Progenitor cell of endocrine pancreas (in vitro differentiated cells): ENCODE data around the gene GPRC5B. TPM values are rescaled to one million over a fixed set of nuclear protein-coding genes. Genes with fewer than 3 reads are reported as not detected.

Source experiments
- DNase-seq: peaks from one replicate; pipeline ENCODE4 v3.0.0; 2021; ENCODE audit warnings: low spot score; ENCODE audit not compliant: unreplicated experiment
- H3K27ac Mint-ChIP-seq: 2 replicates; pipeline ENCODE4 v1.8.0; 2021; ENCODE audit warnings: mild to moderate bottlenecking, moderate library complexity, mixed read lengths
- H3K27me3 Mint-ChIP-seq: 2 replicates; pipeline ENCODE4 v1.8.0; 2021; ENCODE audit warnings: mixed read lengths
- H3K36me3 Mint-ChIP-seq: 2 replicates; pipeline ENCODE4 v1.8.0; 2022; ENCODE audit warnings: mixed read lengths; ENCODE audit not compliant: insufficient read depth
- H3K4me1 Mint-ChIP-seq: 2 replicates; pipeline ENCODE4 v1.8.0; 2021; ENCODE audit warnings: low read depth, mixed read lengths
- H3K4me3 Mint-ChIP-seq: 2 replicates; pipeline ENCODE4 v1.8.0; 2021; ENCODE audit warnings: low read depth, mild to moderate bottlenecking, moderate library complexity, mixed read lengths
- H3K9me3 Mint-ChIP-seq: 2 replicates; pipeline ENCODE4 v1.8.0; 2021; ENCODE audit warnings: low read depth, mixed read lengths
- total RNA-seq: library from RNA; stranded (reverse); gene quantifications from 2 replicates; pipeline ENCODE4 v1.2.1, GENCODE V29; 2021
- TF ChIP-seq, protein P1 (sequence below): fragments of 200-600 bp; sonication (generic); IDR thresholded peaks from one replicate; pipeline ENCODE4 v1.5.0; 2021; ENCODE audit warnings: antibody characterized with exemption, mild to moderate bottlenecking; ENCODE audit not compliant: unreplicated experiment

The GPRC5B gene
- total RNA-seq, 1 donor from 2014 or later = 44.3 TPM

- Mint-ChIP-seq H3K4me1 (peaks cover 2% of the 10 kb centered on the region), H3K27me3 (peaks cover 4% of the 10 kb centered on the region), H3K4me3 (no peak overlapping the region), H3K27ac (no peak overlapping the region), H3K9me3 (no peaks in the 10 kb centered on the region), H3K36me3 (no peaks in the 10 kb centered on the region)
- TF ChIP-seq, protein P1, sequence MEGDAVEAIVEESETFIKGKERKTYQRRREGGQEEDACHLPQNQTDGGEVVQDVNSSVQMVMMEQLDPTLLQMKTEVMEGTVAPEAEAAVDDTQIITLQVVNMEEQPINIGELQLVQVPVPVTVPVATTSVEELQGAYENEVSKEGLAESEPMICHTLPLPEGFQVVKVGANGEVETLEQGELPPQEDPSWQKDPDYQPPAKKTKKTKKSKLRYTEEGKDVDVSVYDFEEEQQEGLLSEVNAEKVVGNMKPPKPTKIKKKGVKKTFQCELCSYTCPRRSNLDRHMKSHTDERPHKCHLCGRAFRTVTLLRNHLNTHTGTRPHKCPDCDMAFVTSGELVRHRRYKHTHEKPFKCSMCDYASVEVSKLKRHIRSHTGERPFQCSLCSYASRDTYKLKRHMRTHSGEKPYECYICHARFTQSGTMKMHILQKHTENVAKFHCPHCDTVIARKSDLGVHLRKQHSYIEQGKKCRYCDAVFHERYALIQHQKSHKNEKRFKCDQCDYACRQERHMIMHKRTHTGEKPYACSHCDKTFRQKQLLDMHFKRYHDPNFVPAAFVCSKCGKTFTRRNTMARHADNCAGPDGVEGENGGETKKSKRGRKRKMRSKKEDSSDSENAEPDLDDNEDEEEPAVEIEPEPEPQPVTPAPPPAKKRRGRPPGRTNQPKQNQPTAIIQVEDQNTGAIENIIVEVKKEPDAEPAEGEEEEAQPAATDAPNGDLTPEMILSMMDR = no peak
- no peak for DNase-seq
Measured at GRCh38 chr16:19898166-19898565, 13.5 kb upstream of the GPRC5B start.

DNA sequence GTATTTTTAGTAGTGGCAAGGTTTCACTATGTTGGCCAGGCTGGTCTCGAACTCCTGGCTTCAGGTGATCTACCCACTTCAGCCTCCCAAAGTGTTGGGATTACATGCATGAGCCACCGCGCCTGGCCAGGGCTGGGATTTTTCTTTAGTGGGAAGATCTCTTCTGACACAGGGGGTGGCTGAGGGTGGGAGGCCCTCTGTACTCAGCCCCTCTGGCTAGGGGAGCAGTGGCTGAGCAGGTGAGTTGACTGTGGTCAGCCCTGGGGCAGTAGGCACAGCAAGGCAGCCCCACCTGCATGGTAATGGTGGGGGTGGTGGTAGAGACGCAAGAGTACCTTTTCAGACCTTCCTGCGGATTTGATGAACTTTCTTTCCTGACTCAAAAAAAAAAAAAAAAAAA lies 12.3 kb upstream of the GPRC5B start:
- H3K27me3 Mint-ChIP-seq = peaks cover 9% of the 10 kb centered on the region
- DNase-seq = no peak
- H3K4me1 Mint-ChIP-seq = peaks cover 2% of the 10 kb centered on the region
- H3K27ac Mint-ChIP-seq = no peak overlapping the region
- TF ChIP-seq, protein P1 = no peak
- no peaks in the 10 kb centered on the region for H3K9me3 Mint-ChIP-seq
- no peaks in the 10 kb centered on the region for H3K36me3 Mint-ChIP-seq
- no peak overlapping the region for H3K4me3 Mint-ChIP-seq

GRCh38 chr16:19894586-19894985 lies 9.9 kb upstream of the GPRC5B start:
- TF ChIP-seq, protein P1 = no peak
- H3K9me3 Mint-ChIP-seq = no peaks in the 10 kb centered on the region
- no peaks in the 10 kb centered on the region for H3K36me3 Mint-ChIP-seq
- DNase-seq = no peak
- H3K27me3 Mint-ChIP-seq = peaks cover 9% of the 10 kb centered on the region
- peaks cover 2% of the 10 kb centered on the region for H3K4me1 Mint-ChIP-seq
- H3K4me3 Mint-ChIP-seq = no peak overlapping the region
- no peak overlapping the region for H3K27ac Mint-ChIP-seq

- Mint-ChIP-seq H3K4me3 (no peak overlapping the region), H3K27ac (no peak overlapping the region), H3K27me3 (peaks cover 4% of the 10 kb centered on the region), H3K4me1 (no peaks in the 10 kb centered on the region), H3K9me3 (no peaks in the 10 kb centered on the region), H3K36me3 (no peaks in the 10 kb centered on the region)
- TF ChIP-seq, protein P1 = no peak
- no peak for DNase-seq
Measured at GRCh38 chr16:19892902-19893301, 8.3 kb upstream of the GPRC5B start.

DNA sequence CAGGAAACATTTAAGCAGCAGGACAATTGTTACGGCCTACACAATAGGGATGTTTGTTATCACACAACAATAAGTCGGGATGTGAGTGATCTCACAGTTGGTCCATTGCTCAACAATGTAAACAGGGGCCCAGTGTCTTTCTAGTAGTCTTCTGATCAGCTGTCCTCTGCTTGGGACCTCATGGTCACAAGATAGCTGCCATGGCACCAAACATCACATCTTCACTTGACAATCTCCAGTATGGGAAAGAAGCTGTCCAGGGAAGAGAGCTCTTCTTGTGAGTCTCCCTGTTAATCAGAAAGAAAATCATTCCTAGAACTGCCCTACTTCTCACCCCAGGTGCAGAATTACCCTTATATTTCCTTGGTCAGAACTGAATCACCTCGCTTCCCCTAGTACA lies 6.3 kb upstream of the GPRC5B start:
- H3K9me3 Mint-ChIP-seq = no peaks in the 10 kb centered on the region
- peaks cover 18% of the 10 kb centered on the region for H3K27me3 Mint-ChIP-seq
- no peak for DNase-seq
- TF ChIP-seq, protein P1 = no peak
- no peaks in the 10 kb centered on the region for H3K36me3 Mint-ChIP-seq
- no peak overlapping the region for H3K4me3 Mint-ChIP-seq
- H3K4me1 Mint-ChIP-seq = no peaks in the 10 kb centered on the region
- H3K27ac Mint-ChIP-seq = no peak overlapping the region
